Measurements from ENCODE around the gene SLC32A1. TPM values are rescaled to one million over a fixed set of nuclear protein-coding genes. Genes with fewer than 3 reads are reported as not detected.

Gene SLC32A1
- total RNA-seq, 1 experiment from 2014 or later: 0.09 TPM

DNA sequence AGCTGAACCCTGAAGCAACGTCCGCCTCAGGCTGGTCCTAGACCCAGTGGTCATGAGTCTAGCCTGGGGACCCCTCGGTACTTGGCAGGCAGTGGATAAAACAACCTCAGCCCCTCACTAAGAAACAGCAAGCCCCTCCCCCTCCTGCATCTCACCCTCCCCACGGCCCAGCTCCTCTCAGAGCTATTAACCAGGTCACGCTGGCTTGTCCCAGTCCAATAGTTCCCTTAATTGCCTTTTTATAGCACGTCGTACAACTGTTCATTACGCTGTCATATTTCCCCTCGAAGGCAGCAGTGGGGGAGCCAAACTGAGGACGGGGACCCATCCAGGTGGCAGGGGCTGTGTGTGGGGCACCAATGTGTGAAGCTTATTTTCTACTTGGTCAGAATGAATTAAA lies 8.6 kb upstream of the SLC32A1 start:
- Mint-ChIP-seq H3K36me3 (no peaks in the 10 kb centered on the region), H3K27ac (no peak overlapping the region), H3K4me3 (no peak overlapping the region), H3K4me1 (peaks cover 18% of the 10 kb centered on the region), H3K9me3 (no peaks in the 10 kb centered on the region), H3K27me3 (ENCODE audit: low read depth) (peaks cover 51% of the 10 kb centered on the region)
- no peak for DNase-seq (ENCODE audit: low spot score)
- TF ChIP-seq GABPB1 (CRISPR knock-in tag; IDR thresholded peaks at IDR 0.05) (no peak), MYBL2 (CRISPR knock-in tag; IDR thresholded peaks at IDR 0.05) (no peak), PRRX2 (CRISPR knock-in tag; IDR thresholded peaks at IDR 0.05) (no peak), ZNF138 (CRISPR knock-in tag; conservative IDR thresholded peaks at IDR 0.05) (no peak), FOXP1 (CRISPR knock-in tag; IDR thresholded peaks at IDR 0.05; ENCODE audit: borderline replicate concordance) (no peak), NR2C2 (CRISPR knock-in tag; IDR thresholded peaks at IDR 0.05) (no peak), ZNF317 (CRISPR knock-in tag; IDR thresholded peaks at IDR 0.05; ENCODE audit: borderline replicate concordance, low read depth) (no peak), ZNF121 (CRISPR knock-in tag; IDR thresholded peaks at IDR 0.05) (no peak), ELF4 (CRISPR knock-in tag; IDR thresholded peaks at IDR 0.05; ENCODE audit: low read depth) (no peak), SP1 (CRISPR knock-in tag; conservative IDR thresholded peaks at IDR 0.05) (no peak), RORB (CRISPR knock-in tag; IDR thresholded peaks at IDR 0.05) (no peak), SOX15 (CRISPR knock-in tag; IDR thresholded peaks at IDR 0.05) (no peak), CBFB (CRISPR knock-in tag; IDR thresholded peaks at IDR 0.05; ENCODE audit: low read depth) (no peak), ZNF423 (CRISPR knock-in tag; IDR thresholded peaks at IDR 0.05) (no peak)
- TF ChIP-seq, protein P1, sequence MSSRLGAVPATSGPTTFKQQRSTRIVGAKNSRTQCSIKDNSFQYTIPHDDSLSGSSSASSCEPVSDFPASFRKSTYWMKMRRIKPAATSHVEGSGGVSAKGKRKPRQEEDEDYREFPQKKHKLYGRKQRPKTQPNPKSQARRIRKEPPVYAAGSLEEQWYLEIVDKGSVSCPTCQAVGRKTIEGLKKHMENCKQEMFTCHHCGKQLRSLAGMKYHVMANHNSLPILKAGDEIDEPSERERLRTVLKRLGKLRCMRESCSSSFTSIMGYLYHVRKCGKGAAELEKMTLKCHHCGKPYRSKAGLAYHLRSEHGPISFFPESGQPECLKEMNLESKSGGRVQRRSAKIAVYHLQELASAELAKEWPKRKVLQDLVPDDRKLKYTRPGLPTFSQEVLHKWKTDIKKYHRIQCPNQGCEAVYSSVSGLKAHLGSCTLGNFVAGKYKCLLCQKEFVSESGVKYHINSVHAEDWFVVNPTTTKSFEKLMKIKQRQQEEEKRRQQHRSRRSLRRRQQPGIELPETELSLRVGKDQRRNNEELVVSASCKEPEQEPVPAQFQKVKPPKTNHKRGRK (CRISPR knock-in tag; IDR thresholded peaks at IDR 0.05; ENCODE audit: borderline replicate concordance): no peak
- TF ChIP-seq, protein P2, sequence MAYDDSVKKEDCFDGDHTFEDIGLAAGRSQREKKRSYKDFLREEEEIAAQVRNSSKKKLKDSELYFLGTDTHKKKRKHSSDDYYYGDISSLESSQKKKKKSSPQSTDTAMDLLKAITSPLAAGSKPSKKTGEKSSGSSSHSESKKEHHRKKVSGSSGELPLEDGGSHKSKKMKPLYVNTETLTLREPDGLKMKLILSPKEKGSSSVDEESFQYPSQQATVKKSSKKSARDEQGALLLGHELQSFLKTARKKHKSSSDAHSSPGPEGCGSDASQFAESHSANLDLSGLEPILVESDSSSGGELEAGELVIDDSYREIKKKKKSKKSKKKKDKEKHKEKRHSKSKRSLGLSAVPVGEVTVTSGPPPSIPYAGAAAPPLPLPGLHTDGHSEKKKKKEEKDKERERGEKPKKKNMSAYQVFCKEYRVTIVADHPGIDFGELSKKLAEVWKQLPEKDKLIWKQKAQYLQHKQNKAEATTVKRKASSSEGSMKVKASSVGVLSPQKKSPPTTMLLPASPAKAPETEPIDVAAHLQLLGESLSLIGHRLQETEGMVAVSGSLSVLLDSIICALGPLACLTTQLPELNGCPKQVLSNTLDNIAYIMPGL (CRISPR knock-in tag; IDR thresholded peaks at IDR 0.05): no peak
- TF ChIP-seq, protein P3, sequence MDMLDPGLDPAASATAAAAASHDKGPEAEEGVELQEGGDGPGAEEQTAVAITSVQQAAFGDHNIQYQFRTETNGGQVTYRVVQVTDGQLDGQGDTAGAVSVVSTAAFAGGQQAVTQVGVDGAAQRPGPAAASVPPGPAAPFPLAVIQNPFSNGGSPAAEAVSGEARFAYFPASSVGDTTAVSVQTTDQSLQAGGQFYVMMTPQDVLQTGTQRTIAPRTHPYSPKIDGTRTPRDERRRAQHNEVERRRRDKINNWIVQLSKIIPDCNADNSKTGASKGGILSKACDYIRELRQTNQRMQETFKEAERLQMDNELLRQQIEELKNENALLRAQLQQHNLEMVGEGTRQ (CRISPR knock-in tag; IDR thresholded peaks at IDR 0.05): no peak
- TF ChIP-seq, protein P4, sequence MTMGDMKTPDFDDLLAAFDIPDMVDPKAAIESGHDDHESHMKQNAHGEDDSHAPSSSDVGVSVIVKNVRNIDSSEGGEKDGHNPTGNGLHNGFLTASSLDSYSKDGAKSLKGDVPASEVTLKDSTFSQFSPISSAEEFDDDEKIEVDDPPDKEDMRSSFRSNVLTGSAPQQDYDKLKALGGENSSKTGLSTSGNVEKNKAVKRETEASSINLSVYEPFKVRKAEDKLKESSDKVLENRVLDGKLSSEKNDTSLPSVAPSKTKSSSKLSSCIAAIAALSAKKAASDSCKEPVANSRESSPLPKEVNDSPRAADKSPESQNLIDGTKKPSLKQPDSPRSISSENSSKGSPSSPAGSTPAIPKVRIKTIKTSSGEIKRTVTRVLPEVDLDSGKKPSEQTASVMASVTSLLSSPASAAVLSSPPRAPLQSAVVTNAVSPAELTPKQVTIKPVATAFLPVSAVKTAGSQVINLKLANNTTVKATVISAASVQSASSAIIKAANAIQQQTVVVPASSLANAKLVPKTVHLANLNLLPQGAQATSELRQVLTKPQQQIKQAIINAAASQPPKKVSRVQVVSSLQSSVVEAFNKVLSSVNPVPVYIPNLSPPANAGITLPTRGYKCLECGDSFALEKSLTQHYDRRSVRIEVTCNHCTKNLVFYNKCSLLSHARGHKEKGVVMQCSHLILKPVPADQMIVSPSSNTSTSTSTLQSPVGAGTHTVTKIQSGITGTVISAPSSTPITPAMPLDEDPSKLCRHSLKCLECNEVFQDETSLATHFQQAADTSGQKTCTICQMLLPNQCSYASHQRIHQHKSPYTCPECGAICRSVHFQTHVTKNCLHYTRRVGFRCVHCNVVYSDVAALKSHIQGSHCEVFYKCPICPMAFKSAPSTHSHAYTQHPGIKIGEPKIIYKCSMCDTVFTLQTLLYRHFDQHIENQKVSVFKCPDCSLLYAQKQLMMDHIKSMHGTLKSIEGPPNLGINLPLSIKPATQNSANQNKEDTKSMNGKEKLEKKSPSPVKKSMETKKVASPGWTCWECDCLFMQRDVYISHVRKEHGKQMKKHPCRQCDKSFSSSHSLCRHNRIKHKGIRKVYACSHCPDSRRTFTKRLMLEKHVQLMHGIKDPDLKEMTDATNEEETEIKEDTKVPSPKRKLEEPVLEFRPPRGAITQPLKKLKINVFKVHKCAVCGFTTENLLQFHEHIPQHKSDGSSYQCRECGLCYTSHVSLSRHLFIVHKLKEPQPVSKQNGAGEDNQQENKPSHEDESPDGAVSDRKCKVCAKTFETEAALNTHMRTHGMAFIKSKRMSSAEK (CRISPR knock-in tag; IDR thresholded peaks at IDR 0.05; ENCODE audit: borderline replicate concordance): no peak
- TF ChIP-seq, protein P5, sequence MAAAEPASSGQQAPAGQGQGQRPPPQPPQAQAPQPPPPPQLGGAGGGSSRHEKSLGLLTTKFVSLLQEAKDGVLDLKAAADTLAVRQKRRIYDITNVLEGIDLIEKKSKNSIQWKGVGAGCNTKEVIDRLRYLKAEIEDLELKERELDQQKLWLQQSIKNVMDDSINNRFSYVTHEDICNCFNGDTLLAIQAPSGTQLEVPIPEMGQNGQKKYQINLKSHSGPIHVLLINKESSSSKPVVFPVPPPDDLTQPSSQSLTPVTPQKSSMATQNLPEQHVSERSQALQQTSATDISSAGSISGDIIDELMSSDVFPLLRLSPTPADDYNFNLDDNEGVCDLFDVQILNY (CRISPR knock-in tag; IDR thresholded peaks at IDR 0.05): no peak
- TF ChIP-seq, protein P6, sequence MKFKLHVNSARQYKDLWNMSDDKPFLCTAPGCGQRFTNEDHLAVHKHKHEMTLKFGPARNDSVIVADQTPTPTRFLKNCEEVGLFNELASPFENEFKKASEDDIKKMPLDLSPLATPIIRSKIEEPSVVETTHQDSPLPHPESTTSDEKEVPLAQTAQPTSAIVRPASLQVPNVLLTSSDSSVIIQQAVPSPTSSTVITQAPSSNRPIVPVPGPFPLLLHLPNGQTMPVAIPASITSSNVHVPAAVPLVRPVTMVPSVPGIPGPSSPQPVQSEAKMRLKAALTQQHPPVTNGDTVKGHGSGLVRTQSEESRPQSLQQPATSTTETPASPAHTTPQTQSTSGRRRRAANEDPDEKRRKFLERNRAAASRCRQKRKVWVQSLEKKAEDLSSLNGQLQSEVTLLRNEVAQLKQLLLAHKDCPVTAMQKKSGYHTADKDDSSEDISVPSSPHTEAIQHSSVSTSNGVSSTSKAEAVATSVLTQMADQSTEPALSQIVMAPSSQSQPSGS (CRISPR knock-in tag; IDR thresholded peaks at IDR 0.05; ENCODE audit: borderline replicate concordance, low read depth): no peak
- ChIA-PET POLR2A (no interaction called here), CTCF (interaction anchor here (0.7 to 9.5 kb wide), 6 partner anchors 9 to 211 kb away, joined by 3 to 68 read pairs (median 3); partner anchors contain the start of genes FAM83D and SLC32A1)
- no peak for ATAC-seq

Data from WTC11 (cell line).